IPS-11a (cell line): Measurements from ENCODE around the gene ABHD12B.
"Not testable (repeated sequence)": the region's sequence is repeated elsewhere in the genome, so short reads cannot be mapped to it uniquely, and the experiment has no call there.

ENCODE experiments used
- H3K4me3 ChIP-seq: one replicate; pipeline ENCODE4 v1.5.1; 2013; ENCODE audit warnings: low read depth, low read length, control low read depth

ABHD12B gene

DNA sequence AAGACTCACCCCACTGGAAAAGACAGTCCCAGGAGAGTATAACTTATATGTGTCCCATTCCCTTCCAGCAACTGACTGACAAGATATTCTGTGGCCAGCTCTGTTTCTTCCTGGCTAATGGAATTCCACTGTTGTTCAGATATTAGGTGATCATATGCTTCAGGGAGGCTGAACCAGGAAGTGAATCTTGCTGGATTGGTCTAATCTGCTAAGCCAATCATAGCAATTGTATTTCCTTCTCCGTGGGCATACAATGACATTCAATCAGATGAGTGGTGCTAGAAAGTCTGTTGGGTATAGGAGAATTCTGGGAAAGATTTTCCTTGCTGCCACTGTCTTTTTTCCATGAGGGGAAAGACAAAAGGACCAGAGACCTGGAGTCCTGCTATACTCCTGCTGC lies 60.3 kb downstream of the ABHD12B start:
- no peak overlapping the region for H3K4me3 ChIP-seq

GRCh38 chr14:50932592-50933495 lies 61.0 kb downstream of the ABHD12B start:
- no peak overlapping the region for H3K4me3 ChIP-seq

- H3K4me3 ChIP-seq = no peak overlapping the region
Observed at GRCh38 chr14:50935126-50936015, 63.5 kb downstream of the ABHD12B start.

DNA sequence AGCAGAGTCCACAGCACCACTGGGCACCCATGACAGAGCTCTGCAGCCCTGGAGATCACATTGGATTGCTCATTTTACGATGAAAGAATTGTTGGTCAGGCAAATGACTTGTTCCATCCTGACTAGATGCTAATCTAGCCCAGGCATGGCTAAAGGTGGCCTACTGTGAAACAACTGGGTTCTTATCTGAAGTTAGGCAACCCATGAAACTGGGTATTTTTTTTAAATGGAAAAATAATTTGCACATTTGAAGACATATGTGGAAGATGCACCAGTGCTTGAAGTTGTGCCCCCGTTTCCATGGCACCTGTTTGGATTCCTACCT lies 64.1 kb downstream of the ABHD12B start:
- H3K4me3 ChIP-seq = no peak overlapping the region

- no peak overlapping the region for H3K4me3 ChIP-seq
Observed at GRCh38 chr14:50936882-50937281, 65.0 kb downstream of the ABHD12B start.

DNA sequence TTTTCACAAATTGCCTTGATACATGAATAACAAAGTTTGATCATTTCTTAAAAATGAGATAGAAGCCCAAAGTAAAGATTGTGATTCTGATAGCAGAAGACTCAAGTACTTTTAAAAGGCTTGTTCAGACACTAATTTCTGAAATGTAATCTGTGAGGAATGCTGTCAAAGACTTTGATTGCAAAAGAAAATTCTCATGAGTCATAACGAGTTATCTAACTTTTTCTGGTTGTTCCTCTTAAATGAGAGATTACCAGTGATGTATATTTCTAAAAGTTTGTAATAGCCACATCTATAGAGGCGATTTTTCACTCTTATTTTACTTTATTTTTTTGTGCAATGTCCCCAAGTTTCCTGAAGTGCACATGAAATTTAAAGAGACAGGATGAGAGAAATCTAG lies 65.5 kb downstream of the ABHD12B start:
- no peak overlapping the region for H3K4me3 ChIP-seq

DNA sequence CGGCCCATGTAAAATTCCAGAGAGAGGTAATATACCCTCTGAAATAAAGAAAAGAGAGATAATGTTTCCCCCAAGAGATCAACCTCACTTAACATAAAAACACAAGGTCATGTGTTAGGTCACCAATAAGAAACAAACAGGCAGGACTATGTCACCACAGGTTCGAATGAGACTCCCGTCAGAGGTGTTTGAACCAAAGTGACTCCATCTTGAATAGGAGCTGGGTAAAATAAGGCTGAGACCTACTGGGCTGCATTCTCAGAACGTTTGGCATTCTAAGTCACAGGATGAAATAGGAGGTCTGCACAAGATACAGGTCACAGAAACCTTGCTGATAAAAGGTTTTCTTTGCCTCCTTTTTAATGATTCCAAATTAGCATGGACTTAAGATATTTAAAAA lies 65.9 kb downstream of the ABHD12B start:
- no peak overlapping the region for H3K4me3 ChIP-seq

- H3K4me3 ChIP-seq = no peak overlapping the region
Observed at GRCh38 chr14:50941151-50941550, 69.3 kb downstream of the ABHD12B start.

DNA sequence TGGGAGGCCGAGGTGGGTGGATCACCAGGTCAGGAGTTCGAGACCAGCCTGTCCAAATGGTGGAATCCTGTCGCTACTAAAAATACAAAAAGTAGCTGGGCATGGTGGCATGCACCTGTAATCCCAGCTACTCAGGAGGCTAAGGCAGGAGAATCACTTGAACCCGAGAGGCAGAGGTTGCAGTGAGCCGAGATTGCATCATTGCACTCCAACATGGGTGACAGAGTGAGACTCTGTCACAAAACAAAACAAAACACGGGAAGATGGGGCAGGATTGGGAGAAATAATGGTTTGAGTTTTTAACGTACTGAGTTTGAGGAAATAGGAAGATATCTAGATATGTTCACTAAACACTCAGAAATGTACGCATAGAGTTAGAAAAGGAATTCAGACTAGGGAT lies 69.8 kb downstream of the ABHD12B start:
- not testable (repeated sequence) for H3K4me3 ChIP-seq

- peak overlapping the region; percentile 82 for H3K4me3 ChIP-seq
Observed at GRCh38 chr14:50943261-50943942, 71.5 kb downstream of the ABHD12B start.

DNA sequence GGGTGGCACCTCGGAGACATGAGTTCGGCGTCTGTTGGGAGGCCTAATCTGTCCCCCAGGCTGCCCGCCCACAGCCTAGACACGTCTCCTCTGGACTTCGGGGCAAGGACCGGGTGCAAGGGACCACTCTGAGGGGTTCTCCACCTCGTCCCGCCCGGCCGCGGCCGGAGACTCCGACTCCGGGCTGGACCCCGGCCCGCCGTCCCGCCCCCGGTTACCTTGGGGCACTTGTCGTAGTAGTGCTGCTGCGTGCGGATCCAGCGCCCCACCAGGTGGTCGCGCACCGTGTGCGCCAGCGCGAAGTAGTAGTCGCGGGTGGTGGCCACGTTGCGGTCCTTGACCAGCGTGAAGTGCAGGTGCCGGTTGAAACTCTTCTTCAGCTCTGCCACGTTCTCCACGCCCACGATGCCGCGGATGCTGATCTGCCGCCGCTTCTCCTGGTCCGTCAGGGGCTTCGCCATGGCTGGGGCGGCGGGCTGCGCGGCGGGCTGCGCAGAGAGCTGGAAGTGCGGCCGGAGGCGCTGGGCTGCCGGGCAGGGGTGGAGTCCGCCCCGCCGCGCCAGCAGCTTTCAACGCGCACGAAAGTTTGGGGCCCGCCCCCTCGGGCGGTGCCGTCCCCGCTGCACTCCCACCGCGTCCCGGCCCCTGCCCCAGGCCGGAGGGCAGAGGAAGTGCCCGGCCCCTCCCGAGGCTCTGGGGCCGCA lies 72.2 kb downstream of the ABHD12B start, which contains the start of gene PYGL:
Gene PYGL, minus strand, starts transcription at position 541 of the 704 bp plus-strand sequence. Its CDS starts 80 bp downstream, at position 461.
- peak within 1 kb of the TSS; percentile 82 for H3K4me3 ChIP-seq

DNA sequence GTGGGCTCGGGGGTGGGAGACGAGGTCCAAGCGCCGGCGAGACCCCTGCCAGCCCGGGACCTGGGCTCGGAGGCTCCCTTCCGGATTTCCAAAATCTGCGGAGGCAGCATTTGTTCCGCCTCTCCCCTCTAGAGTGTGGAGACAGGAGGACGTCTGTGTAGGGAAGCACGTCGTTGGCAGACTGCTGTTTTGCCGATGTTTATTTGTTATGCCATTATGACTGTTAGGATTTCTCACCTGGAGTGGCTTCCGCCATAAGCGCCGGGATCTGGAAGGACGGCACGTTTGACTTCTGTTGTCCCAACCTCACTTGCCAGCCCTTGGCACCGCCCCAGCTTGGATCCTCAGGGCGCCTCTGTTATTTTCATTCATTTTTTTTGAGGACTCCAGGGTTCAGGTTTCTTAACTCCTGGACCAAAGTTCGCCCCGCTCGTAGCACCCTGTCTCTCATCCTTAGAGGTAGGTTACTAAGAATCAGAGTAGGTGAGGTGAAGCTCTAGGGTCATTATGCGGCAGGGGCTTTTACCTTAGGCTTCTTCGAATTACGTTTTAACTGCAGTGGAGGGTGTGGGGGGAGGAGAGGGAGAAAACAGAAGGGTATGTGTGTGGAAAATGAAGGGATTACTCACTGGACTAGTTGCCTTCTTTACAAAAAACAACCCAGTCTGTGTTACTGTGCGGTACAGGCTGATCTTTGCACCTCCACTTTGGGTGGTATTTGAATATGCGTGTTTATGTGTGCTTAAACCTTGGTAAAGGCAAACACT lies 73.0 kb downstream of the ABHD12B start:
- peak overlapping the region; percentile 82 for H3K4me3 ChIP-seq

DNA sequence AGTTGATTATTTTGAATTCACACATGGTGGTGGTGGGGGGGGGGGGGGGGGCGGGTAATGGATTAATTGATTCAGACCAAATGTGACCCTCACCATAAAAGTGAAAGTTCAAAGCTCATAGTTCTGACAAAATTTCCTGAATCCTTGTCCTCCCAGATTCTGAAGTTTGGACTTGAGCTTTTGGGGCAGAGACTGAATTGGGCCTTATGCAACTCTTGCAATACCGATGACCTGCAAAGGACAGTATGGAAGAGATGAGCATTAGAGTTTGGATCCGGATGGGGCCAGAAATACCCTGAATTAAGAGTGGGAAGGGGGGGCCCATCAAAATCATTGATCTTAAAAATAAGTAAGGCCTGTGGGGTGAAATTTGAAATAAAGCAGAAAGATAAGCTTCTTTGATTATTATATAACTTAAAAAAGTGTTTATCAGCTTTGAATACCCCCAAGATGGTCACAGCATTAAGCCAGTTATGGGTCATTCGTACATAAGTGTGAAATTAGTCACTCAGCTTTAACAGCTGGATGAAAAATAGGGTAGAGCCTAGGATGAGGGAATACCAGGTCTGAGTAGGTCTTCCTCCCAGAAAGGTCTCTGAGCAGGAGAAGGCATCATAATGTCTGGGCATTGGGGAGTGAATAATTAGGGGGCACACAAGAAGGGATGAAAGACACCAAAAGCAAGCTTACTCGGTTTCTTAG lies 74.5 kb downstream of the ABHD12B start:
- no peak overlapping the region for H3K4me3 ChIP-seq

DNA sequence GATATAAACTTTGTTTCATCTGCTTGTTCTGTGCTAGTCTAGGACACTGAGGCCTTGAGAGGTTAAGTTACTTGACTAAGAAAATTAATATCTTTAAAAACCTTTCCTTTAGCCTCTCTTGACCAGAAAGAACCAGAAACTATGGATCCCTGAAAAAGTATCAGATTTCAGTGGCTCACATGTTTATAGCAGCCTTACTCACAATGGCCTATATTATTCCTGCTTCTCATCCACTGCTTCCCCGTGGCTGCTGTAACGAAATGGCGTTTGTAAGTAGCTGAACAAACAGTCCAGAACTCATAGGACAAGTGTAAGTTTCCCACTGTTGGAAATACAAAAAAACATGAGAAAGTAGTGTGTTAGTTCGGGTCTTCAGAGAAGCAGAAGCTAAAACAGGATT lies 75.6 kb downstream of the ABHD12B start:
- no peak overlapping the region for H3K4me3 ChIP-seq

- H3K4me3 ChIP-seq = no peak overlapping the region
Observed at GRCh38 chr14:50948205-50948604, 76.4 kb downstream of the ABHD12B start.

GRCh38 chr14:50951032-50951431 lies 79.2 kb downstream of the ABHD12B start:
- H3K4me3 ChIP-seq = no peak overlapping the region

DNA sequence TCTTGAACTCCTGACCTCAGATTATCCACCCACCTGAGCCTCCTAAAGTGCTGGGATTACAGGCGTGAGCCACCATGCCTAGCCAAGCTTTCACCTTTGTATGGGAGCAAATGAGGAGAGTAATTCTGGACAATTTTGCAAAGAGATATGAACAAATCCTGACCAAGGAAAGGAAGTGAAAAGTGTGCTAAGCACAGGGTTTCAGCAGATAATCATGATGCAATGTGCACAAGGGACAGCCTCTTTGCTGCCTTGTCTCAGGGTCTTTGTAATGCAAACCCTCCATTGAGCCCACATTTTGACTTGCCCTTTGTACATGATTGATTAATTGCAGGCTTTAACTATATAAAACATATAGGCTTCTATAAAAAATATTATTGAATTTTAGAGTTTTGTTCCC lies 81.6 kb downstream of the ABHD12B start:
- H3K4me3 ChIP-seq = no peak overlapping the region
